Thyroid gland (tissue), 4 donors: ENCODE results near the gene BLACAT1.

Experiments
- POLR2A ChIP-seq, 2 donors: fragments of 450-650 bp; IDR thresholded peaks; one replicate each; pipeline ENCODE4 v1.6.1; 2017; ENCODE audit warnings: antibody characterized with exemption in 2 of 2, mild to moderate bottlenecking in 2 of 2, moderate library complexity in 1 of 2
- TF ChIP-seq, protein P1 (sequence below), 6 experiments: fragments of 200-600 bp in 3 of 6; fragments of 450-650 bp in 3 of 6; sonication (generic) in 3 of 6; IDR thresholded peaks; one replicate each; pipeline ENCODE4 v1.5.1; 2016 to 2019; ENCODE audit warnings: antibody characterized with exemption in 6 of 6, mild to moderate bottlenecking in 2 of 6, inconsistent platforms in 1 of 6, moderate library complexity in 1 of 6

- TF ChIP-seq, protein P1, sequence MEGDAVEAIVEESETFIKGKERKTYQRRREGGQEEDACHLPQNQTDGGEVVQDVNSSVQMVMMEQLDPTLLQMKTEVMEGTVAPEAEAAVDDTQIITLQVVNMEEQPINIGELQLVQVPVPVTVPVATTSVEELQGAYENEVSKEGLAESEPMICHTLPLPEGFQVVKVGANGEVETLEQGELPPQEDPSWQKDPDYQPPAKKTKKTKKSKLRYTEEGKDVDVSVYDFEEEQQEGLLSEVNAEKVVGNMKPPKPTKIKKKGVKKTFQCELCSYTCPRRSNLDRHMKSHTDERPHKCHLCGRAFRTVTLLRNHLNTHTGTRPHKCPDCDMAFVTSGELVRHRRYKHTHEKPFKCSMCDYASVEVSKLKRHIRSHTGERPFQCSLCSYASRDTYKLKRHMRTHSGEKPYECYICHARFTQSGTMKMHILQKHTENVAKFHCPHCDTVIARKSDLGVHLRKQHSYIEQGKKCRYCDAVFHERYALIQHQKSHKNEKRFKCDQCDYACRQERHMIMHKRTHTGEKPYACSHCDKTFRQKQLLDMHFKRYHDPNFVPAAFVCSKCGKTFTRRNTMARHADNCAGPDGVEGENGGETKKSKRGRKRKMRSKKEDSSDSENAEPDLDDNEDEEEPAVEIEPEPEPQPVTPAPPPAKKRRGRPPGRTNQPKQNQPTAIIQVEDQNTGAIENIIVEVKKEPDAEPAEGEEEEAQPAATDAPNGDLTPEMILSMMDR (IDR thresholded peaks at IDR 0.05): no peak
- TF ChIP-seq POLR2A (IDR thresholded peaks at IDR 0.05): peak in 1 of 2 donors; percentile 75
Measured at GRCh38 chr1:205504311-205505075, 48.6 kb upstream of the BLACAT1 start, which contains the start of gene CDK18.
